ENCODE results near the gene CAPN5. TPM values are rescaled to one million over a fixed set of nuclear protein-coding genes. Genes with fewer than 3 reads are reported as not detected.
A peak's percentile ranks its signal among the peaks of the same experiment; 100 is the strongest.

Gene CAPN5
- total RNA-seq, 1 donor from 2014 or later = 5.2 TPM

- H3K27ac ChIP-seq (ENCODE audit: low read depth, low read length) = no peak overlapping the region
- no peaks in the 10 kb centered on the region for H3K9me3 ChIP-seq (ENCODE audit: control insufficient read depth in 3 of 3, low read length in 3 of 3)
- no peak overlapping the region for H3K9ac ChIP-seq (ENCODE audit: low read depth in 1 of 3, low read length in 3 of 3)
- H3K4me1 ChIP-seq (ENCODE audit: control insufficient read depth in 3 of 3, insufficient read depth in 3 of 3, low read length in 3 of 3) = peaks cover 0 to 11% (median 2%) of the 10 kb centered on the region in 3 donors
- H3K4me3 ChIP-seq (ENCODE audit: low read length in 3 of 3) = no peak overlapping the region
- no peaks in the 10 kb centered on the region for H3K36me3 ChIP-seq (ENCODE audit: control insufficient read depth in 3 of 3, insufficient read depth in 3 of 3, low read length in 3 of 3)
- H3K27me3 ChIP-seq (ENCODE audit: control insufficient read depth in 3 of 3, insufficient read depth in 3 of 3, low read length in 3 of 3) = no peaks in the 10 kb centered on the region
Observed at GRCh38 chr11:77170107-77170506, 103.3 kb downstream of the CAPN5 start.

DNA sequence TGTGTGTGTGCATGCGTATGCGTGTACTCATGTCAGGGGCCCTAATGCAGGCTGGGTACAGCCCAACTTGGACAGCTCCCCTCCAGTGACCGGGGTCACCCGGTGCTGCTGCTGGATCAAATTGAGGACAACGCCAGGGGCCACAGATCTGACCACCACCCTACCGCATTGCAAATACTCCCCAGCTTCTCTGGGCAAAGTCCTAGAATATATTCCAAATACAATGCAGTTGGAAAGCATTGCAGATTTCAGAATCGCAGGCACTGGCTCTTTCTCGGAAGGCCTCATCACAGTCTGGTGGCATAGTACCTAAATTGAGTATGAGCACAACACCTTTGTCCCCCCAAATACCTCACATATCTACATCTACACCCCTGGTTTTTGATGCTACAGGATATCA lies 104.5 kb downstream of the CAPN5 start:
- peaks cover 0 to 11% (median 2%) of the 10 kb centered on the region in 3 donors for H3K4me1 ChIP-seq (ENCODE audit: control insufficient read depth in 3 of 3, insufficient read depth in 3 of 3, low read length in 3 of 3)

DNA sequence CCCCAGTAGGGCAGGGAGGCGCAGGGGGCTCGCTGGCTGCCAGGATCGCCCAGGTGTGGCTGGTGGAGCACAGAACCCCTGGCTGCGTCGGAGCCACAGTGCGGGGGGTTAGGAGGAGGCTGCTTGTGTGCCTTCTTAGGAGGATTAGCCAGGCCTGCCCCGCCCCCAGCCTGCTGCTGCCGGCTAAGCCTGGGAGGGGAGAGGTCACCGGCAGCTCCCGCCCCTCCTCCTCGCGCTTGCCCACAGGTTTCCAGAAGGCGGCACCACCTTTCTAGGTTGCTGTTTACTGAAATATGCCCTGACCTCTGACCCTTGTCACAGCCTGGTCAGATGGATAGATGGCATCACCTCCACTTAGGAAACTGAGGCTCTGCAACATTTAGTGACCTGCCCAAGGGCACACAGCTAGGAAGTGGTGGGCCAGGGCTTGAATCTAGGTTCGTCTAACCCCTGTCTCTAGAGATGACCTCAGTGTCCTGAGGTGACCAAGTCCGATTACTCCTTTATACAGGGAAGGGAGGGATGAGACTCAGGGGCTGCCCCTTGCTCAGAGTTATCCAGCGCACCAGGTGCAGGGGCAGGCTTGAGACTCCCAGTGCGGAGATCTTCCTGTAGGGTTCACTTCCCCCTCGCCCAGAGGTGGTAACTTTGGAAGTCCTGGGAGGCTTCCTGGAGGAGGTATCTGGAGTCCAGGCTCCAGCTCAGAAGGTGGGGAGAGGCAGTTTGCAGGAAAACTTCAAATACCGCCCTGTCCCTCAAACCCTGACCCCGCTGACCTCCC lies 105.3 kb downstream of the CAPN5 start:
- Histone ChIP-seq H3K27me3 (ENCODE audit: control insufficient read depth in 3 of 3, insufficient read depth in 3 of 3, low read length in 3 of 3) (no peaks in the 10 kb centered on the region), H3K4me3 (ENCODE audit: low read length in 3 of 3) (no peak overlapping the region), H3K27ac (ENCODE audit: low read depth, low read length) (no peak overlapping the region), H3K9me3 (ENCODE audit: control insufficient read depth in 3 of 3, low read length in 3 of 3) (no peaks in the 10 kb centered on the region), H3K9ac (ENCODE audit: low read depth in 1 of 3, low read length in 3 of 3) (no peak overlapping the region), H3K4me1 (ENCODE audit: control insufficient read depth in 3 of 3, insufficient read depth in 3 of 3, low read length in 3 of 3) (peaks cover 0 to 11% (median 2%) of the 10 kb centered on the region in 3 donors), H3K36me3 (ENCODE audit: control insufficient read depth in 3 of 3, insufficient read depth in 3 of 3, low read length in 3 of 3) (no peaks in the 10 kb centered on the region)

More for the DNA sequence above, 104.5 kb downstream of the CAPN5 start:
- H3K9ac ChIP-seq (ENCODE audit: low read depth in 1 of 3, low read length in 3 of 3) = no peak overlapping the region
- H3K9me3 ChIP-seq (ENCODE audit: control insufficient read depth in 3 of 3, low read length in 3 of 3) = no peaks in the 10 kb centered on the region
- no peak overlapping the region for H3K27ac ChIP-seq (ENCODE audit: low read depth, low read length)
- no peak overlapping the region for H3K4me3 ChIP-seq (ENCODE audit: low read length in 3 of 3)
- H3K36me3 ChIP-seq (ENCODE audit: control insufficient read depth in 3 of 3, insufficient read depth in 3 of 3, low read length in 3 of 3) = no peaks in the 10 kb centered on the region
- no peaks in the 10 kb centered on the region for H3K27me3 ChIP-seq (ENCODE audit: control insufficient read depth in 3 of 3, insufficient read depth in 3 of 3, low read length in 3 of 3)

GRCh38 chr11:77172666-77172982 lies 105.9 kb downstream of the CAPN5 start:
- Histone ChIP-seq H3K9ac (ENCODE audit: low read depth in 1 of 3, low read length in 3 of 3) (no peak overlapping the region), H3K4me1 (ENCODE audit: control insufficient read depth in 3 of 3, insufficient read depth in 3 of 3, low read length in 3 of 3) (peaks cover 0 to 11% (median 2%) of the 10 kb centered on the region in 3 donors), H3K9me3 (ENCODE audit: control insufficient read depth in 3 of 3, low read length in 3 of 3) (no peaks in the 10 kb centered on the region), H3K4me3 (ENCODE audit: low read length in 3 of 3) (no peak overlapping the region), H3K27me3 (ENCODE audit: control insufficient read depth in 3 of 3, insufficient read depth in 3 of 3, low read length in 3 of 3) (no peaks in the 10 kb centered on the region), H3K36me3 (ENCODE audit: control insufficient read depth in 3 of 3, insufficient read depth in 3 of 3, low read length in 3 of 3) (no peaks in the 10 kb centered on the region), H3K27ac (ENCODE audit: low read depth, low read length) (no peak overlapping the region)

DNA sequence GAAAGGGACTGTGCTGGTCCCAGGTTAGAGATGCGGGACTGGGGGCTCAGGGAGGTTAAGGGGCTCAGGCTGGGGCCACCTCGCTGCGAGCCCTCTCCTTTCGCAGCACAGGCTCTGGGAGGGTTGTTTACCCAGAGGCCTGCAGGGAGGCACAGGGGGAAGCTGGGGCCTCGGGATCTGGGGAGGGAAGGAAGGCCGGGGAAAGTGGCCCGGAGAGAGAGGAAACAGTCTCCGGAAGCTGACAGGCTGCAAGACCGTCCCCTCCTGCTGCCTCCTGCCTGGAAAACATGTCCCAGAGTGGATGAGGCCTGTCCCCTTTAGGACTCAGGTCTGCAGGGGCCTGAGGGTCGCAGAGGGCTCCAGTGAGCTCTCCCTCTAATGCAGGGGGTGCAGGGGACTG lies 106.7 kb downstream of the CAPN5 start:
- Histone ChIP-seq H3K27me3 (ENCODE audit: control insufficient read depth in 3 of 3, insufficient read depth in 3 of 3, low read length in 3 of 3) (no peaks in the 10 kb centered on the region), H3K4me1 (ENCODE audit: control insufficient read depth in 3 of 3, insufficient read depth in 3 of 3, low read length in 3 of 3) (peaks cover 0 to 11% (median 2%) of the 10 kb centered on the region in 3 donors), H3K4me3 (ENCODE audit: low read length in 3 of 3) (no peak overlapping the region), H3K9ac (ENCODE audit: low read depth in 1 of 3, low read length in 3 of 3) (no peak overlapping the region), H3K9me3 (ENCODE audit: control insufficient read depth in 3 of 3, low read length in 3 of 3) (no peaks in the 10 kb centered on the region), H3K36me3 (ENCODE audit: control insufficient read depth in 3 of 3, insufficient read depth in 3 of 3, low read length in 3 of 3) (no peaks in the 10 kb centered on the region), H3K27ac (ENCODE audit: low read depth, low read length) (no peak overlapping the region)

- Histone ChIP-seq H3K4me1 (ENCODE audit: control insufficient read depth in 3 of 3, insufficient read depth in 3 of 3, low read length in 3 of 3) (peaks cover 7 to 17% (median 8%) of the 10 kb centered on the region in 3 donors), H3K27ac (ENCODE audit: low read depth, low read length) (no peak overlapping the region), H3K4me3 (ENCODE audit: low read length in 3 of 3) (no peak overlapping the region)
Observed at GRCh38 chr11:77174559-77174958, 107.8 kb downstream of the CAPN5 start.

DNA sequence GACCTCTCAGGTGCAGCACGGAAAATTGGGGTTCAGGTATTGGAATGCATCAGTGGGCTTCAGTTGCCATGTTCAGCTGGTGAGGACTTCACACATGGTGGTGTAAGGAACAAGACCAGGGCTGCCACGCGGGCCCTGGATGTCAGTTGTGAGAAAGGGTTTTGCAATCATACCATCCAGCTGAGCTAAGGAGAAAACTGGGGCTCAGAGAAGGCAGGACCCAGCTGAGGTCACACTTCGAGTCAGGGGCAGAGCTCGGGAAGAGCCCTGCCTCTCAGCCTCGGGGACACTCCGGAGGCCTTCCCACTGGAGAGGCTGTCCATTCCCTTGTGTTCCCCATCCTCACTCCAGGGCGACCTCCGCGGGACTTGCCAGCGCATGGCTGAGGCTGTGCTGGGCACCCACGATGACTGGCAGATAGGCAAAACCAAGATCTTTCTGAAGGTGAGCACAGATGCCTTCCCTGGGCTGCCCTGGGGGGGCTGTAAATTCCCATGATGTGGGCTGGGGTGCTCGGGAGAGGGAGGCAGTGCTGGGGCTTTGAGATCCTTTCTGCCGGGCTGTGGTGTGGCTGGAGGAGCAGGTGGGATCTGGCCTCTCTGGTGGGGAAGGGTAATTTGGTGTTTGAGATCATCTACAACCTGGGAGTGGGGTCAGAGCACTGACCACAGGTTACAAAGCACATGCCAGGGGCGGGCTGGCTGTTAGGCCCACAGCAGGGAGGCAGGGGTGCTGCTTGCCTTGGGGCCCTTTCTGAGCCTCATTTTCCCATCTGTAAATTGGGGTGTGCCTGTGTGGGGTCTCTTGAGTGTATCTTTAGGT lies 108.5 kb downstream of the CAPN5 start:
- Histone ChIP-seq H3K4me1 (ENCODE audit: control insufficient read depth in 3 of 3, insufficient read depth in 3 of 3, low read length in 3 of 3) (peaks cover 8 to 17% (median 9%) of the 10 kb centered on the region in 3 donors), H3K4me3 (ENCODE audit: low read length in 3 of 3) (peak overlapping the region in 1 of 3 donors; percentile 6)

More at GRCh38 chr11:77174559-77174958, 107.8 kb downstream of the CAPN5 start:
- H3K9ac ChIP-seq (ENCODE audit: low read depth in 1 of 3, low read length in 3 of 3) = no peak overlapping the region
- H3K27me3 ChIP-seq (ENCODE audit: control insufficient read depth in 3 of 3, insufficient read depth in 3 of 3, low read length in 3 of 3) = no peaks in the 10 kb centered on the region
- no peaks in the 10 kb centered on the region for H3K9me3 ChIP-seq (ENCODE audit: control insufficient read depth in 3 of 3, low read length in 3 of 3)
- no peaks in the 10 kb centered on the region for H3K36me3 ChIP-seq (ENCODE audit: control insufficient read depth in 3 of 3, insufficient read depth in 3 of 3, low read length in 3 of 3)

More for the DNA sequence above, 108.5 kb downstream of the CAPN5 start:
- Histone ChIP-seq H3K9ac (ENCODE audit: low read depth in 1 of 3, low read length in 3 of 3) (no peak overlapping the region), H3K36me3 (ENCODE audit: control insufficient read depth in 3 of 3, insufficient read depth in 3 of 3, low read length in 3 of 3) (no peaks in the 10 kb centered on the region), H3K27me3 (ENCODE audit: control insufficient read depth in 3 of 3, insufficient read depth in 3 of 3, low read length in 3 of 3) (no peaks in the 10 kb centered on the region), H3K9me3 (ENCODE audit: control insufficient read depth in 3 of 3, low read length in 3 of 3) (no peaks in the 10 kb centered on the region), H3K27ac (ENCODE audit: low read depth, low read length) (peak overlapping the region; percentile 1)

Other genes with a start within 250 kb of the CAPN5 start
- 7.3 TPM for gene ACER3, start 206.1 kb upstream of the CAPN5 start, total RNA-seq
- gene B3GNT6, start 32.6 kb upstream of the CAPN5 start, total RNA-seq = not detected
- 1.6 TPM for gene OMP, start 35.9 kb downstream of the CAPN5 start, total RNA-seq
- 6.3 TPM for gene MYO7A, start 61.3 kb downstream of the CAPN5 start, total RNA-seq
- not detected for gene GDPD4, start 234.7 kb downstream of the CAPN5 start, total RNA-seq

Data from skeletal muscle tissue (tissue), 4 donors.